Ureter (tissue), 1 donor: ENCODE results near the gene DHRS3. TPM values are rescaled to one million over a fixed set of nuclear protein-coding genes. Genes with fewer than 3 reads are reported as not detected.
"Not testable (repeated sequence)": the region's sequence is repeated elsewhere in the genome, so short reads cannot be mapped to it uniquely, and the experiment has no call there.

Experiments used
- DNase-seq: peaks from one replicate; pipeline ENCODE4 v3.0.0-alpha.2; 2020; ENCODE audit warnings: low spot score
- total RNA-seq: library from RNA; stranded (reverse); gene quantifications from one replicate; pipeline ENCODE4 v1.2.4, GENCODE V29; 2023
- donor health status: DM: yes; HTN: yes; CAD: no.

The DHRS3 gene, protein sequence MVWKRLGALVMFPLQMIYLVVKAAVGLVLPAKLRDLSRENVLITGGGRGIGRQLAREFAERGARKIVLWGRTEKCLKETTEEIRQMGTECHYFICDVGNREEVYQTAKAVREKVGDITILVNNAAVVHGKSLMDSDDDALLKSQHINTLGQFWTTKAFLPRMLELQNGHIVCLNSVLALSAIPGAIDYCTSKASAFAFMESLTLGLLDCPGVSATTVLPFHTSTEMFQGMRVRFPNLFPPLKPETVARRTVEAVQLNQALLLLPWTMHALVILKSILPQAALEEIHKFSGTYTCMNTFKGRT
- total RNA-seq: 237 TPM

DNA sequence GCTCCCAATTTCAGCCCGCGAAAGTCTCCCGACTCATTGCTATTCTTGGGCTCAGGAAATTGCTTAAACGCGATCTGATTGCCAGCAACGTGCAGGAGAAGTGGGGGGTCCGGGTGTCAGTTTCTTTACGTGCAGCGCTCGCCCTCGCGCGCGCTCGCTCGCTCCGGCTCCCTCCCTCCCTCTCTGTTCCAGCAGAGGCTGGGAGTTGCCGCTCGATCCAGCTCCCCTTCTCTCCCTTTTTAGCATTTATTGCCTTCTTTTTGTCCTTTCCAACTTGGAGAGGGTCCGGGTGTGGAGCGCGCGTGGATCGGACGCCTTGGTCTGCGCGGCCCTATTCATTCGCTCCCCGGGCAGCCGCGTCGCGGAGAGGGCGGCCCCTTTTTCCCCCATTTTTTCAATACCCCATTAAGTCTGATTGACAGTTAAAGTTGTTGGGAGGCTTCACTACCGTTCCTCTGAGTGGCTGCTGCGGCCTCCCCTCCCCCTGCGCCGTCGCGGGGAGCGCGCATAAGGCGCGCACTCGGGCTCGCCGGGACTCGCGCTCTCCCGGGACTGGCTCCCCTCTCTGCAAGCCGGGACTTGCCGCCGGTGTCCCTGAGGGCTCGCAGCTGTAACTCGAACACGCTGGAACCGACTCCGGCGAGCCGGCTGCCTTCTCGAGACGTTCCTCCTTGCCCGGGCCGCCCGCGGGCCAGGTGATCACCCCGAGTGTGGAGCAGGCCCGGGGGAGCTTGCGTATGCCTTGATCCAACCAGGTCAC lies at the start of gene DHRS3:
Gene DHRS3, minus strand, starts transcription at position 310 of the 760 bp plus-strand sequence. CDS start 862 bp downstream, outside the sequence.
- peak; percentile 92 for DNase-seq

- DNase-seq: no peak
Observed at GRCh38 chr1:12666141-12666735, 48.2 kb upstream of the DHRS3 start.

DNA sequence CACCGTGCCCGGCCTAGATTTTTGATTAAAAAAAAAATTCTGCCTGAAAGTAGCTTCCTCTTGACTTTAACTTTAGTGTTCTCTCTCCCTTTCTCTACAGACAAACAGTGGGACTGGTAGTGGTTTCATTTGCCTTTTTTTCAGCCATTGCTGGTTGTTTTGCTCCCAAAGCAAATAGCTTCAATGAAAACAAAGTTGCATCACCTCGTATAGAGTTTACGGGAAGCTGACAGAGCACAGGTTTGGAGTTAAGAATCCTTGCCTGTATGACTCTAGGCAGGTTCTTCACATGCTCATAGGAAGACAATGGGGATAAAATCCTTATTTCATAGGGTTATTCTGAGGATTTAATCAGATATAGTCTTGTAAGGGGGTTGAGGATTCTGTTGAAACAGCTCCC lies 47.5 kb upstream of the DHRS3 start:
- DNase-seq: no peak

DNA sequence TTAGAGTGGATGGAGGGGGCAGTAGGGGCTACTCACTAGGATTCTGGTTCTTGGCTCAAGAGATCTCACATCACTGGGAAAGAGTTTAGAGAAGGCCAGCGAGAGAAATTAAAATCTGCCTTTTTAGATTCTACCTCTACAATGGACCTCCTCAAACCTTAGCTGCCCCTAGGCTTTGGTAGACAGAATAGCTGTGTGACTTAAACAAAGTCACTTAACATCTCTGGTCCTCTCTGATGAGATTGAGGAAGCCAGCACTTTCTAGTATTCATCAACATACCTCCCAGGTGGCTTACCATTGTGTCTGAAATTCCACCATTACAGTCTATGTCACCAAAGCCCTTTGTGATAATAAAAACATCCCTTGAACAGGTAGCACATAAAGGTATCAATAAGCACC lies 44.5 kb upstream of the DHRS3 start:
- no peak for DNase-seq

GRCh38 chr1:12661606-12662219 lies 43.7 kb upstream of the DHRS3 start:
- no peak for DNase-seq

DNA sequence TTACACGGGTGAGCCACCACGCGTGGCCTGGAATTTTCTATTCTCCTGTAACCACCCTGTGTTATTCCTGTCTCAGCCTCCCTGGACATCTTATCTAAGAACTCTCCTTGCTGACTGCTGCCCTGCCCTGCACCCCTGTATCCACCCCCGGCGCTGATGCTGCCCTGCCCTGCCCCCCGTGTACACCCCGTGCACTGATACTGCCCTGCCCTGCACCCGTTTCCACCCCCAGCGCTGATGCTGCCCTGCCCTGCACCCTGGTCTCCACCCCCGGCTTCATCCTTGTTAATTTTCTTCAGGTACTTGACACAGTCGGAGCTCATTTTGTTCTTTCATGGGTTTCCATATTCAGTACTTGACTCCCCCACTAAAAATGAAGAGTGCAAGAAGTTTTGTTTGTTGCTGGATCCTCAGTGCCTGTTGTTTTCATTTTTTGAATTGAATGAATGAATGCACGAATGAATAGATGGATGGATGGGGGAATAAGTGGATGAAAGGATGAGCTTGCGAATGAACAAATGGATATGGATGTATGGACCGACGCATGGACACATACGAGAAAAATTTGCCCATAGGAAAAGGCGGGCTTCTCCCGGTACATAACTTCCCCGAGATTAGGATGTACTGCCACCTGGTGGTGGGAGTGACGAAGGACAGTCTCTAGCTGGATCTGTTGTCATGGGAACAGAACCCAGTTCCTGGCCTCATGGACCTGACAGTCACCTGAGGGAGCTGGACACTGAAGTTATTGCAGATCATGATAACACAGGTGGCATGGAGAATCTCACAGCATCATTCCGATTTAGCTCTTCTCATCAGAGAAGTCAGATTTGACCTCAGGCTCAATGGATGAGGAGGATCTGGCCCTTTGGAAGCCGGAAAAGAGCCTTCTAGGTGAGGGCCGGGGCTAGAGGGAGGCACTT lies 40.8 kb upstream of the DHRS3 start:
- DNase-seq: peak; percentile 77

DNA sequence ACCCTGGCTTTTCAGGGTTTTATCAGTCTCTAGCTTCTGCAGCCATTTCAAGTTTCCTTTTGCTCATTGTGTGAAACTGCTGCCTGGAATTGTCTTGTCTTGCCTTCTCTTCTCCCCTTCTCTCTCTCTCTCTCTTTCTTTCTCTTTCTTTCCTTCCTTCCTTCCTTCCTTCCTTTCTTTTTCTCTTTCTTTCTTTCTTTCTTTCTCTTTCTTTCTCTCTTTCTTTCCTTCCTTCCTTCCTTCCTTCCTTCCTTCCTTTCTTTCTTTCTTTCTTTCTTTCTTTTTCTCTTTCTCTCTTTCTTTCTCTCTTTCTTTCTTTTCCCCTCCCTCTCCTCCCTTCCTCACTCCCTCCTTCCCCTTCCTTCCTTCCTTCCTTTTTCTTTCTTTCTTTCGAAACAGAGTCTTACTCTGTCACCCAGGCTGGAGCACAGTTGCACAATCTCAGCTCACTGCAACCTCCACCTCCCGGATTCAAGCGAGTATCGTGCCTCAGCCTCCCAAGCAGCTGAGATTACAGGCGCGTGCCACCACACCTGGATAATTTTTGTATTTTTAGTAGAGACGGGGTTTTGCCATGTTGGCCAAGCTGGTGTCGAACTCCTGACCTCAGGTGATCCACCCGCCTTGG lies 40.0 kb upstream of the DHRS3 start:
- DNase-seq: not testable (repeated sequence)

- no peak for DNase-seq
Observed at GRCh38 chr1:12657060-12657884, 39.3 kb upstream of the DHRS3 start.

DNA sequence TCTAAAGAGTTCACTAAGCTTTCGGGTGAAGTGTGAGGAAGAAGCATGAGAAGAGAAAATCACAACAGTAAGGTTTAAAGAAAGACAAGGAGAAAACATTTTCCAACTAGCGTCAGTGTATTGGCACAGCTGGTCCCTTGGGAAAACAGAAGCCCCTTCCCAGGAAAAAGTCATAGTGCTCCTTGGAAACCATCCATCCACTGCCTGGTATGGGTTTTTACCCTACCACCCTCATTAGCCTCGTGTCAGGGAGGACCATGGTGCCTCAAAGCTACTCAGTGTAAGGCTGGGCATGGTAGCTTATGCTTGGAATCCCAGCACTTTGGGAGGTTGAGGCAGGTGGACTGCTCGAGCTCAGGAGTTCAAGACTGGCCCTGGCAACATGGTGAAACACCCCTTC lies 38.6 kb upstream of the DHRS3 start:
- no peak for DNase-seq

GRCh38 chr1:12654657-12655056 lies 36.6 kb upstream of the DHRS3 start:
- DNase-seq: no peak

DNA sequence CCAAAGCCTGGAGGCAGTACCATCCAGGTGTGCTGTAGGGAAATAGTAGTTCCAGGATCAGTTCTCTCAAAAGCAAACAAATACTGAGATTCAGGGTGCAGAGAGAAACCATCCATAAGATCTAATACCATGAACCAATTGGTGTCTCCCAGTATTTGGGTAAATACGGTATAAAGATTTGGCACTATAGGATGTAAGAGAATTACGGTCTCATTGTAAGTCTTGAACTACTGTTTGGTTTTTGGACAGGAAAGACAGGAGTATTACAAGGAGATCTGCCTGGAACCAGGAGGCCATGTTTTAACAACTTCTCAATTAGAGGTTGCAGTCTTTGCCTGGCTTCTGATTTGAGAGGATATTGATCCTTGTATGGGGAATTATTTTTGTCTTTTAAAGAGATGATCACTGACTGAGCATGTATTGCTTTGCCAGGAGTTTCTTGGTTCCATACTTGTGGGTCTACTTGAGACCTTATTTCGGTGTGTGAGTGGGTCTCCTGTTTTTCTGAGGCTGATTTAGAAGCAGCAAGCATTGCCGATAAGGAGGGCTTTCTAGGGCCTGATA lies 36.1 kb upstream of the DHRS3 start:
- DNase-seq: no peak

GRCh38 chr1:12649971-12650421 lies 32.0 kb upstream of the DHRS3 start:
- DNase-seq: no peak

DNA sequence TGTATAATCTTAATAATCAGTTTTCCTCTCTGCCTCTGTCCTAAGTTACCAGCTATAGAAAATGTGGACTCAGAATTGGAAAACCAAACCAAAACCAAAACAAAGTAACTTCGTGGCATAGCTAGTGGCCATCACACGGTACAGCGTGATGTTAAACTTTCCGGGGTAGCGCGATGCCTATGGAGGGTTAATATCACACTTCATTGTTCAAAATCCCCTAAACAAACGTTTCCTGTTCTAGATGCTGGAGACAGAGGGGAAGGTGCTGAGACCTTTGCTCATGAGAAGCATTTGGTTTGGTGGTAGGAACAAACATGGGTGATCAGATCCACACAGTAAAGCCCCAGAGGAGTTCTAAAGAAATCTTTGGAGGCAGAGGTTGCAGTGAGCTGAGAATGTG lies 30.7 kb upstream of the DHRS3 start:
- DNase-seq: no peak

GRCh38 chr1:12645401-12645800 lies 27.4 kb upstream of the DHRS3 start:
- not testable (repeated sequence) for DNase-seq

- DNase-seq: no peak
Observed at GRCh38 chr1:12644829-12645228, 26.8 kb upstream of the DHRS3 start.

DNA sequence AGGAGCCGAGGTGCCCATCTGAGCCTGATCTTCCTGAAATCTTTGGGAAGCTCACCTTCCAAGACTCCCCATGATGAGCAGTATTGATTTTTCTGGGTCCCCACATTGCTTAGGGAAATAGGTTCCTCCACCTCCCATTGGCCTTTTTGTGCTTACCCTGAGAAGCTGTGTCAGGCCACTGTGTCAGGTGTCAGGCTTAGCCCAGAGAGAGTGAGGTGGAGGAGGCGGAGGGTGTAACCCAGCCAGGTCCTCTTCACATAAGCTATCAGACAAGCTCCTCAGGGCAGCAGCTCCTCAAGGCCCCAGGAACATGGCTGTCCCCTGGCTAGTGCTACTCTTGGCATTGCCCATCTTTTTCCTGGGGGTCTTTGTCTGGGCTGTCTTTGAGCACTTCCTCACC lies 26.2 kb upstream of the DHRS3 start:
- DNase-seq: no peak

DNA sequence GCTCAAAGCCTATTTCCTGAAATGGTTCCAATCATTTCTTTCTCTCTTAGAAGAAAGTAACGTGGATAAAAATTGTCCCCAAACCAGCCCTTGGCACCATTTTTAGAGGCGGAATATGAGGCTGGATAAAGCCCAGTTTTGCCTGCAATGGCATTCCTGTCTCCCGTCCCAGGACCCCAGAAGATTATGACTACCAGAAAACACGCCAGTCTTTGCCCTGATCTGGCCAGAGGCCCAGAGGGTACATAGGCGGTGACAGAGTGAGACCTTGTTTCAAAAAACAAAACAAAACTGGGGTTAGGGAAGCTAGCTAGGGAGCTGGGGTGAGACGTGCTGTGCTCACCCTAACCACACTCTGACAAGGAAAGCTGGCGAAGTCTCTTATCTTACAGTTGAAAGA lies 25.8 kb upstream of the DHRS3 start, which contains the start of gene AADACL4:
Gene AADACL4, plus strand, starts transcription at position 301 of the 400 bp plus-strand sequence. CDS start 462 bp downstream, outside the sequence.
- DNase-seq: no peak

DNA sequence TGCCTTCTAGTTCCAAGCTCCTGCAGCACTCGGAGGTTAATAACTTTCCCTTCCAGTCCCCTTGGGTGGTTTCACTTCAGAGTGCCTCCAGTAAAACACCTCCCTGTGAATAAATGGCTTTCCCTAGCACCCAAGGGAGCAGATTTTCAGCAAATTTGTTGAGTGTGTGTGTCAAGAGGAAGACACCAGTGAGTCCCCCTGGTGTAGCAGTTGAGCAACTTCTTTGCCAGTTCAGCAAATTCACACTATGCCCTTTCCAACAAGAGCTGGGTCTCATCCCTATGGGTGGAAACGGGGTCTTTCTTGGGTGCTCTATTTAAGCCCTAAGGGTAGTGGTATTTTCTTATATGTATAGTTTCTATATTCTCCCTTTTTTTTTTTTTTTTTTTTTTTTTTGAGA lies 25.1 kb upstream of the DHRS3 start:
- DNase-seq: no peak

- no peak for DNase-seq
Observed at GRCh38 chr1:12640958-12641272, 22.9 kb upstream of the DHRS3 start.
